ENCODE data around the gene PRSS36.
A peak's percentile ranks its signal among the peaks of the same experiment; 100 is the strongest.

DNA sequence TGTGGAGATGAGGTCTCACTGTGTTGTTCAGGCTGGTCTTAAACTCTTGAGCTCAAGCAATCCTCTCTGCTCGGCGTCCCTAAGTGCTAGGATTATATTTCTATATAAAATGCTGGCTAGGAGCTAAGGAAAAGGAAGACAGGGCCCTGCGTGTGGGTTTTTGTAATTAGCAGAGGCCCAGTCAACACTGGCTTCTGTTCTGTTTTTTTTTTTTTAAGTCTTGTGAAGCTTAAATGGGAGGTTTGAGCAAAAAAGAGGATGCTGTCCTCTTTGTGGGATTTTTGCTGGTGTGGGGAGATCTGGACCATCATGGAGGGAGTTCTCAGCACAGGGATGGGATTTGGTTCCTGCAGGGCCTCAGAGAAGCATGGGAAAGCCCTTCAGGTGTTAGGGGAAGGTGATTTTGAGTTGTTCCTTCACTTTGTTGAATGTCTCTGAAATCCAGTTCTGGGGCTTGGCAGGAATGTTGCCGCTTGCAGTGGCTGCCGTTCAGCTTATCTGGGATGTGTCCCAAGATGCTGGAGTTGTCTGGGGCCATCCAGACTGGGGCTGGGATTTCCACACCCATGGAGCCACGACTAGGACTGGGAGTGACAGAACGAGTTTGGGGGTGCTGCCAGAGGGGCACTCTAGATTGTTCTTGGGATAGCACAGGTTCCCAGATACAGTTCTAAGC lies 48.5 kb upstream of the PRSS36 start:
- TF ChIP-seq POLR2A (IDR thresholded peaks at IDR 0.05; ENCODE audit: low read depth, low read length) (peak; percentile 57; the same call in 1 of the 2 replicates), POLR2AphosphoS5 (IDR thresholded peaks at IDR 0.05; ENCODE audit: low read depth, low read length) (peak; percentile 57; the same call in 1 of the 2 replicates), TAF1 (IDR thresholded peaks at IDR 0.05; ENCODE audit: low read depth, low read length) (no peak), POU2F2 (IDR thresholded peaks at IDR 0.05; ENCODE audit: low read depth, low read length) (peak; percentile 30)

Data from GM12891 (cell line).